Activated CD4-positive, alpha-beta T cell treated with anti-CD3 and anti-CD28 coated beads, Interleukin-2, amount 50 U/mL, for 24 hours (primary cell): ENCODE results near the gene SERTAD2.

Experiments used
- DNase-seq, 2 donors: peaks; one replicate each; pipeline ENCODE4 v3.0.0-alpha.2; 2020; ENCODE audit warnings: low read depth in 1 of 2, low spot score in 1 of 2

Gene SERTAD2, protein sequence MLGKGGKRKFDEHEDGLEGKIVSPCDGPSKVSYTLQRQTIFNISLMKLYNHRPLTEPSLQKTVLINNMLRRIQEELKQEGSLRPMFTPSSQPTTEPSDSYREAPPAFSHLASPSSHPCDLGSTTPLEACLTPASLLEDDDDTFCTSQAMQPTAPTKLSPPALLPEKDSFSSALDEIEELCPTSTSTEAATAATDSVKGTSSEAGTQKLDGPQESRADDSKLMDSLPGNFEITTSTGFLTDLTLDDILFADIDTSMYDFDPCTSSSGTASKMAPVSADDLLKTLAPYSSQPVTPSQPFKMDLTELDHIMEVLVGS

DNA sequence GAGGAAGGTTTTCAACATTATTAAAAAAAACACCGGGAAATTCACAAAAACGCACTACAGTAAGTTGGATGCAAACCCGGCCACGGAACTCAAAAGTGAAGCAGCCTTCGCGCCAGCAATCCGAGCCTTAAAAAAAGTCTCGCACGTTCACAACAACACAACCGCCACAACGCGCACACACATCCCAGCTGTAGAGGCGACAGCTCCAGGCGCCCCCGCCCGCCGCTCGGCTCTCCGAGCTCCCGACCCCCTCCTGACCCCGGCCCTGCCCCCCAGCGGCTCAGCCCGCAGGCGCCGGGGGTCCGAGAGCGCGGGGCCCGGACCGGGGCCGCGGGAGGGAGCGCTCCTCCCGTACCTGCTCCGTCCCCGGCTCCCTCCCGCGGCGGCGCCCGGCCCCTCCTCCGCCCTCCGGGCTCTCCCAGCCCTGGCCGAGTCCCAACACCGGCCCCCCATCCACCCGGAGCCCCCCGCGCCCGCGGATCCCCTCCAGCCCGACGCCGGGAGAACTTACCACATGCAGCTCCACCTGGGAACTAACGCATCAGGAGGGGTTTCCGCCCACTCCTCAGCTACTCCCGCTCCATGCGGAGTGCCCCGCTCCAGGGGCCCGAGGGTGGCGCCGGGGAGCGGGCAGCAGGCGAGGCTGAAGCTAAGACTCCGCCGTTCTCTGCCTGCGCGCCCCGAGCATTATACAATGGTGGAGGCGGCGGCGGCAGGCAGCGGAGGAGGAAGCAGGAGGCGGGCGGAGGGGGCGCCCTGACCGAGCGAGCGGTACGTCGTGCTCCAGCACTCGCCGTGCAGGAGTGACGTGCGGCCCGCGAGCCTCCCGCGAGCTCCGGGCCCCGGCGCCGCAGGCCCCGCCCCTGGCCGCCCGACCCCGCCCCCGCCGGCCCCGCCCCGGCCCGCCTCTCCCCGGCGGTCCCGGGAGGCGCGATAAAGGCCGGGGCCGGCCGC, at the start of gene SERTAD2:
Gene SERTAD2 (minus strand): TSS at position 805 of the 954 bp plus-strand sequence. CDS start 17,042 bp downstream, outside the sequence.
- DNase-seq: peak; percentile 52 to 68

GRCh38 chr2:64700133-64700809, 46.6 kb upstream of the SERTAD2 start:
- DNase-seq: no peak

GRCh38 chr2:64699712-64700111, 46.0 kb upstream of the SERTAD2 start:
- DNase-seq: no peak

GRCh38 chr2:64698668-64699444, 45.1 kb upstream of the SERTAD2 start:
- peak in 1 of 2 donors; percentile 4 for DNase-seq

- no peak for DNase-seq
Measured at GRCh38 chr2:64698177-64698643, 44.5 kb upstream of the SERTAD2 start.

- no peak for DNase-seq
Measured at GRCh38 chr2:64697297-64698176, 43.8 kb upstream of the SERTAD2 start.

- no peak for DNase-seq
Measured at GRCh38 chr2:64696636-64697035, 42.9 kb upstream of the SERTAD2 start.

- DNase-seq: no peak
Measured at GRCh38 chr2:64695721-64696261, 42.1 kb upstream of the SERTAD2 start.

GRCh38 chr2:64692401-64692800, 38.7 kb upstream of the SERTAD2 start:
- no peak for DNase-seq

- no peak for DNase-seq
Measured at GRCh38 chr2:64688909-64689308, 35.2 kb upstream of the SERTAD2 start.

- no peak for DNase-seq
Measured at GRCh38 chr2:64686283-64686956, 32.7 kb upstream of the SERTAD2 start.

DNA sequence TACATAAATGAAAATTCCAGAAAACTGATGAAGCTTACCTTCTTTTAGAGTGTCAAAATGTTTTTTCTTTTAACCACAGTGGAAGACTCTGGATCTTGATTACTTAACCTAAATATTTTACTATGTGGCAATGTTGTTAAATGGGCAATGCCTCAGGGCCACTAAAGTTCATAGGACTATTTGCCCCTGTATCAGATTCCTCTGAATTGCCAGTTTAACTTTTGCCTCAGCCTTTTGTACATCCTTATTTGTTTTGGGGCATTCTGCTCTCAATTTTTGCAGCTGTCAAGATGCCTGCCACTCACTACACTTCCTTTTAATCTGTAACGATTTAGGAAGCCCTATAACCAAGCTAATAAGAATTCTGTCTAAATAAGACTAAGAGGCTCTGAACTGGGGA, 31.7 kb upstream of the SERTAD2 start:
- no peak for DNase-seq

DNA sequence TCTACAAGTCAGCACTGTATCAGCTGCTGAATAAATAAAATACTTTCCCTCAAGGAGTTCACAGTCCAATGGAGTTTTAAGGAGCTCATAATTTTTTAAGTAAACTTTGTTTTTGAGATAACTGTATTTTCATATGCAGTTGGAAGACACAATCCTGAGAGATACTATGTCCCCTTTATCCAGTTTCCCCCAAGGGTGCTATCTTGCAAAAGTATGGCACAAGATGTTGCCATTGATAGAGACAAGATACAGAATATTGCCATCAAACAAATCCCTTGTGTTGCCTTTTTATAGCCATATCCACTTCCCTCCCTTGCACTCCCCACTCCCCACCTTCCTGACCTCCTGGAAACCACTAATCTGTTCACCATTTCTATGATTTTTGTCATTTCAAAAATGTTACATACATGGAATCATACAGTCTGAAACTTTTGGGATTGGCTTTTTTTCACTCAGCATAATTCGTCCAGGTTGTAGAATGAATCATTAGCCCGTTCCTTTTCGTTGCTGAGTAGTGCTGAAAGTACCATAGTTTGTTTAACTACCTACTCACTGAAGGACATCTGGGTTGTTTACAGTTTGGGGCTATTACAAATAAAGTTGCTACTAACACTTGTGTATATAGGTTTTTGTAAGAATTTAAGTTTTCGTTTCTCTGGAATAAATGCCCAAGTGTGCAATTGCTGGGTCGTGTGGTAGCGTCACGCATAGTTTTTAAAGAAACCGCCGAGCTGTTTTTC, 30.2 kb upstream of the SERTAD2 start:
- DNase-seq: no peak

GRCh38 chr2:64681479-64681967, 27.8 kb upstream of the SERTAD2 start:
- DNase-seq: no peak

DNA sequence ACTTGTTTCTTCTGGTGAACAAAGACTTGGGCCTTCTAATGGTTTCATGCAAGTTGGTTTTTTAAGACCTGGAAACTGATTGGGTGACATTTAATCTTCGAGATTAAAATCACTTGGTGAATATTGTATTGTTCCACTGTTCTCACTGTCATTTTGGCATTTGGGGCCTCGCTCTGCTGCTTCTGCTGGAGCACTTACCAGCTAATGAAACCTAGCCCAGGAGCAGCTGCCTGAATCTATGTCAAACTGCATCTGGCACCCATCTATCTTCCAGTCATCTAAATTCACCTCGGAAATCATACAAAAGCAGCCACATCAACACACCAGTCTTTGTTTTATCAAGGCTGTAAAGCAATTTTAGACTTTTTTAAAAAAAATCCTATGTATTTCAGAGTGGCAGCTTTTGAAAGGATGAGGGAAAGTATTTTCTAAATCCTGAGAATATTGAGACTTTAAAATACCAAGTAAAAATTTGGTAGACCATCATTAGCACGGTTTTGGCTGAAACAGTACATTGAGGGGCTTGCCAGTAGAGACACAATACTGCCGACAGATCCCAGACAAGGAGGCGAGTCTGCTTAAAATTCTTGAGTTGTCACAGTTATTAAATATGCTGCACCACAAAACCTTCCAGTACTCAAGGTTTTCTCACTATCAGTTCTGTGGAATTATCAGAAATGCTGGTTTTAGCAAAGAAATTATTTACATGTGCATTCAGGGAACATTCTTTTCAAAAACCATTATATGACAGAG, 26.1 kb upstream of the SERTAD2 start:
- no peak for DNase-seq

DNA sequence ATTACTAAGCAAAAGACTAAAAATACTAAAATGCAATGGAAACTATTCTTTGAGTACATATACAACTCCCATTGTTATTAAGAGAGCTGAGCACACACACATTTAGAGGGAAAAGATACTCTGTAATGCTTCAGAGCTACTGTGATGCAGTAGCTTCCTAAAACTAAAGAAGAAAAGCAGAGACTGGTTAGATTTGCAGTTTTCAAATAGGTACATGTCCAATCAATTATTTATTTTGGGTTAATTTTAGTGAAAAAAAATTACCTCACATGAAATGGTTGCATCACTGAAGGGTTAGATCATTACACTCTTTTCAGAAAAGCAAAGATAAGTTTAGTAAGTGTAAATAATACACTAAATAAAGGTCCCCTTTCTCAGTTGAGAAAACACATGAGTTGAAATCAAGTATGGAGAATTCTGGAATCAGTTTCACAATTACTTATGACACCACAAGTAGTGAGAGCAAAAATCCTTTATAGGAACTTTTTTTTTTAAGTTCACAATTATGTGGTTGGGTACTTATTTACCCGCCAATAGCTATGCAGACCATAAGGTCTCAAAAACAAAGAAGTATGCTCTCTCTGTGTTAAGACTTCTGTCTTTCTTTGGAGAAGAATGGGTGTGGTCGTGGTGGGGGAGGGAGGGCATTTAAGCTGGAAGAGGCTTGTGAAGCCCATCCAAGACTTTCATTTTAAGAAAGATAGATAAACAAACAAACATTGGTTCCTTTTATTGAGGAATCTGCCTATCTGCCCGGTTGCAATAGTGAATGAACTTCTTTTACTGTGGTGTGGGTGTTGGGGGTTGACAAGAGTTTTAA, 25.3 kb upstream of the SERTAD2 start:
- no peak for DNase-seq
